Left colon (tissue), 2 donors: ENCODE measurements around the gene LCE4A. TPM values are rescaled to one million over a fixed set of nuclear protein-coding genes. Genes with fewer than 3 reads are reported as not detected.

Source experiments
- ATAC-seq: fragments of 200-7000 bp; cut with Tn5 transposase; one replicate; pipeline ENCODE4 v1.9.1; 2020; ENCODE audit warnings: mild to moderate bottlenecking, moderate library complexity
- DNase-seq, 2 donors: peaks; one replicate each; pipeline ENCODE4 v3.0.0-alpha.2; 2020
- intact Hi-C, 2 donors: fragments of 100-400 bp; cut with DNase I in 1 of 2; cut with micrococcal nuclease in 1 of 2; formaldehyde crosslinking; loops; one replicate each; pipeline versions ENCODE4 v1.11.2 to v1.14.0; 2022; cut with DNase I, micrococcal nuclease
- total RNA-seq, 2 donors: library from RNA; stranded (reverse); fragmentation: NEBNext Ultra II Directional; extraction: Animal tissue kit (Norgen Biotek cat#: 25700); gene quantifications; one replicate each; pipeline ENCODE4 v1.2.1, GENCODE V29; 2021
- donor health status: DM: no; HTN: no; CAD: no.
- donor health status: DM: yes; HTN: yes; CAD: no.

Gene LCE4A
- total RNA-seq, 2 donors from 2014 or later, result not detected

DNA sequence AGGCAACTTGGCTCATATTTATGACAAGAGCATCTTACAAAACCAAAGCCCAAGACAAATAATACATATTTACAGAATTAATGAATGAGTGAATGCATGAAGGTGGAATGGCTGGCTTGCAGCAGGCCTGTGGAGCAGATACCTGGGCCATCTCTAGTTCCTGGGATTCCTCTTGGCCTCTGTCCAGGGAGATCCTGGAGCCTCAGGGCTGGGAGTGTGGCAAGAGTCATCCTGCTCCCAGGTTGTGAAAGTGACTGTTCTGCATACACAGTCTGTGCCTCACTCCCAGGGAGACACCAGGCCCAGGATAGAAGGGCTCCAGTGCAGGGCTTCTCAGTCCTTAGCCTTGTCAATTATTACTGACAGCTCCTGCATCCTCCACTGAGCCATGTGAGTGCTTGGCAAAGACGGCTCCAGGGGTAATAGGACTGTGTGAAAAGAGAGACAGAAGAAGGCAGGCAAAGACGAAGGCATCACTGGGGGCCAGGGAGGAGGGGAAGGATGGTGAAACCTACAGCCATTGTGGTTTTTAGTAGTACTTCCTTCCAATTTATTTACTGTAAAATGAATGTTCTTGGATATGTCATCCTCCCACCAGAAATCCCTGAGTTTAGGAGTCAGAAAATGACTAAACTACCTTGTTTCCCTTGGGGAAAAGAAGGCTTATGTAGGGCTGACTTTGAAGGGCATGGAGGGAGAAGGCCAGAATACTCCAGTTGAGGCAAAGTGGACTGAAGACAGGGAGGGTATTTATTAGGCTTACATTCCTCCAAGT, 35.6 kb downstream of the LCE4A start:
- ATAC-seq, result no peak

GRCh38 chr1:152745289-152745704, 37.3 kb downstream of the LCE4A start:
- ATAC-seq, result no peak
- intact Hi-C loops, result no loop called here
- no peak for DNase-seq

More for the DNA sequence above, 35.6 kb downstream of the LCE4A start:
- no peak for DNase-seq
- intact Hi-C loops, result no loop called here

DNA sequence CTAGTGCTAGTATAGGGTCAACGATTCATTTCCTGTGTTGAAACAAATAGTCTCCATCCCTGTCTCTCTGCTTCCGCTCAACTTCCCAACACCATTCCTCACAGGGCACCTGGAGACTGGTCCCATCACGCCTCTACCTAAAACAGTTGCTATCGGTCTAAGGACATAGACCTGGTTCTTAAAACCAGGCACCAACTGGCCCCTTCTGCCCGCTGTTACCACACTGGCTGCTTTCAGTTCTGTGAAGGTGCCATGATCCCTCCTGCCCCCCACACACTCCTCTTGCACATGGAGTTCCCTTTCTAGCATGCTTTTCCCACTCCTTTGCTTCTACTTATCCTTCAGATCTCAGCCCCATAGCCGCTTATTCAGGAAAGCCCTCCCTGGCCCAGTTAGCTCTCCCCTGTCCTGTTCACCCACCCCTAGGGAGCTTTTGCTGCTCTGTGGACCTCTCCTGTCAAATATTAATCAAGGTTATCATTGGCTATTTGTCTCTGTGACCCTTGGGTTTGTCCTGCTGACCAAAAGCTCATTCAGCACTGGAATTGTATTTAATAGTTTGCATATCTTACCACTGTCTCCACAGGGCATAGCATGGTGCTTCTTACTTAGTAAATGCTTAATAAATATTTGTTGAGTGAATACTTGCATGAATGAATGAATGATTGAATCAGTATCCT, 37.9 kb downstream of the LCE4A start:
- intact Hi-C loops, result no loop called here
- DNase-seq, result no peak
- no peak for ATAC-seq

GRCh38 chr1:152747831-152748230, 39.9 kb downstream of the LCE4A start:
- intact Hi-C loops, result no loop called here

GRCh38 chr1:152752225-152752624, 44.3 kb downstream of the LCE4A start:
- no peak for ATAC-seq
- DNase-seq, result no peak
- intact Hi-C loops, result no loop called here

More at GRCh38 chr1:152747831-152748230, 39.9 kb downstream of the LCE4A start:
- DNase-seq (no peak), ATAC-seq (no peak)

GRCh38 chr1:152753586-152753985, 45.6 kb downstream of the LCE4A start:
- intact Hi-C loops, result no loop called here
- no peak for DNase-seq
- no peak for ATAC-seq

GRCh38 chr1:152756872-152757271, 48.9 kb downstream of the LCE4A start:
- ATAC-seq (no peak), DNase-seq (no peak)
- intact Hi-C loops, result no loop called here

DNA sequence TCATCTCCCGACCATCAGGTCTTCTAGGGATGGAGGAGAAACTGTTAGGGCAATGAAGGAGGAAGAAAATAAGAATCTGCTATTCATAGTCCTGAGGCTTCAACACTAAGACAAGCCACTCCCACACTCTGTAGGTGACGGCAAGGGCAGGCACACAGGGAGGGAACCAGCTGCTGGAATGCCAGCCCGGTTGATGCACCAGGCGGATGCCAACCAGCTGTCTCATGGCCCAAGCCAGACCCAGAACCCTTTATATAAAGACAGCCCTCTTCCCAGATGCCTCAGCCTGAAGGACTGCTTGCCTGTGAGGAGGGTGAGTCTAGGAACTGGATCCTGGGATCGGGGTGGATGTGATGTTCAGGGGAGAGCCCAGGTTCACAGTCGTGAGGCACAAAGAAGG, 49.8 kb downstream of the LCE4A start, which contains the start of gene KPRP:
KPRP (plus strand) TSS at position 279 of the 400 bp plus-strand sequence. CDS start 1,564 bp downstream, outside the sequence.
- DNase-seq (no peak), ATAC-seq (no peak)
- intact Hi-C loops, result no loop called here

GRCh38 chr1:152758636-152759035, 50.7 kb downstream of the LCE4A start:
- ATAC-seq, result no peak
- intact Hi-C loops, result no loop called here

More at GRCh38 chr1:152758636-152759035, 50.7 kb downstream of the LCE4A start:
- DNase-seq, result no peak

Other genes starting within 250 kb of the LCE4A start
- not detected for gene LCE5A, start 197.4 kb upstream of the LCE4A start, total RNA-seq
- gene CRCT1, start 193.7 kb upstream of the LCE4A start, total RNA-seq, result not detected
- gene LCE3E, start 141.4 kb upstream of the LCE4A start, total RNA-seq, result not detected
- not detected for gene LCE3D, start 127.6 kb upstream of the LCE4A start, total RNA-seq
- gene LCE3C, start 107.9 kb upstream of the LCE4A start, total RNA-seq, result not detected
- not detected for gene LCE3B, start 94.3 kb upstream of the LCE4A start, total RNA-seq
- not detected for gene LCE3A, start 85.1 kb upstream of the LCE4A start, total RNA-seq
- gene LCE2D, start 44.8 kb upstream of the LCE4A start, total RNA-seq, result not detected
- not detected for gene LCE2C, start 32.9 kb upstream of the LCE4A start, total RNA-seq
- gene LCE2B, start 22.0 kb upstream of the LCE4A start, total RNA-seq, result not detected
- not detected for gene LCE2A, start 9.8 kb upstream of the LCE4A start, total RNA-seq
- gene KPRP, start 49.9 kb downstream of the LCE4A start, total RNA-seq, result not detected
- gene LCE1F, start 67.0 kb downstream of the LCE4A start, total RNA-seq, result not detected
- not detected for gene LCE1E, start 78.1 kb downstream of the LCE4A start, total RNA-seq
- not detected for gene LCE1D, start 88.6 kb downstream of the LCE4A start, total RNA-seq
- gene LCE1C, start 98.5 kb downstream of the LCE4A start, total RNA-seq, result not detected
- gene LCE1B, start 103.8 kb downstream of the LCE4A start, total RNA-seq, result not detected
- gene LCE1A, start 119.3 kb downstream of the LCE4A start, total RNA-seq, result not detected
- gene LCE6A, start 134.7 kb downstream of the LCE4A start, total RNA-seq, result not detected
- not detected for gene LCE7A, start 151.8 kb downstream of the LCE4A start, total RNA-seq
- gene SMCP, start 170.2 kb downstream of the LCE4A start, total RNA-seq, result not detected
- gene IVL, start 200.4 kb downstream of the LCE4A start, total RNA-seq, result not detected
- gene SPRR5, start 239.0 kb downstream of the LCE4A start, total RNA-seq, result not detected